ENCODE results near the gene GPR35.

The GPR35 gene

GRCh38 chr2:240644171-240644651 is 18.9 kb downstream of the GPR35 start:
- no peak overlapping the region for H3K27ac ChIP-seq (replicated peaks)
- H3K27me3 ChIP-seq (ENCODE audit: insufficient read depth, poor library complexity, severe bottlenecking) = peaks cover 2% of the 10 kb centered on the region
- no peak for DNase-seq (ENCODE audit: low read depth in 1 of 2, low spot score in 1 of 2)
- H3K4me3 ChIP-seq (replicated peaks; ENCODE audit: insufficient read depth, low read length) = no peak overlapping the region
- TF ChIP-seq SPI1 (IDR thresholded peaks at IDR 0.05; ENCODE audit: borderline replicate concordance, low read depth) (no peak), POLR2AphosphoS5 (IDR thresholded peaks at IDR 0.05; ENCODE audit: low read depth) (no peak), CTCF (IDR thresholded peaks at IDR 0.05; ENCODE audit: insufficient read depth, low read length) (no peak), REST (IDR thresholded peaks at IDR 0.05; ENCODE audit: insufficient replicate concordance, low read depth) (no peak), GABPA (IDR thresholded peaks at IDR 0.05; ENCODE audit: low read depth) (no peak)

- no peak for TF ChIP-seq REST (IDR thresholded peaks at IDR 0.05; ENCODE audit: insufficient replicate concordance, low read depth)
- no peak for TF ChIP-seq CTCF (IDR thresholded peaks at IDR 0.05; ENCODE audit: insufficient read depth, low read length)
- TF ChIP-seq SPI1 (IDR thresholded peaks at IDR 0.05; ENCODE audit: borderline replicate concordance, low read depth) = no peak
- TF ChIP-seq GABPA (IDR thresholded peaks at IDR 0.05; ENCODE audit: low read depth) = no peak
- no peak for TF ChIP-seq POLR2AphosphoS5 (IDR thresholded peaks at IDR 0.05; ENCODE audit: low read depth)
- H3K27ac ChIP-seq (replicated peaks) = no peak overlapping the region
- peaks cover 2% of the 10 kb centered on the region for H3K27me3 ChIP-seq (ENCODE audit: insufficient read depth, poor library complexity, severe bottlenecking)
- no peak for DNase-seq (ENCODE audit: low read depth in 1 of 2, low spot score in 1 of 2)
- H3K4me3 ChIP-seq (replicated peaks; ENCODE audit: insufficient read depth, low read length) = no peak overlapping the region
Observed at GRCh38 chr2:240644859-240645301, 19.6 kb downstream of the GPR35 start.

- no peak overlapping the region for H3K27ac ChIP-seq (replicated peaks)
- peaks cover 2% of the 10 kb centered on the region for H3K27me3 ChIP-seq (ENCODE audit: insufficient read depth, poor library complexity, severe bottlenecking)
- TF ChIP-seq POLR2AphosphoS5 (IDR thresholded peaks at IDR 0.05; ENCODE audit: low read depth) (no peak), CTCF (IDR thresholded peaks at IDR 0.05; ENCODE audit: insufficient read depth, low read length) (no peak), REST (IDR thresholded peaks at IDR 0.05; ENCODE audit: insufficient replicate concordance, low read depth) (peak; percentile 35), SPI1 (IDR thresholded peaks at IDR 0.05; ENCODE audit: borderline replicate concordance, low read depth) (no peak), GABPA (IDR thresholded peaks at IDR 0.05; ENCODE audit: low read depth) (no peak)
- DNase-seq (ENCODE audit: low read depth in 1 of 2, low spot score in 1 of 2) = no peak
- no peak overlapping the region for H3K4me3 ChIP-seq (replicated peaks; ENCODE audit: insufficient read depth, low read length)
Observed at GRCh38 chr2:240645346-240645745, 20.1 kb downstream of the GPR35 start.

All from HL-60 (cell line).